ENCODE measurements around the gene DMBT1.

The DMBT1 gene

DNA sequence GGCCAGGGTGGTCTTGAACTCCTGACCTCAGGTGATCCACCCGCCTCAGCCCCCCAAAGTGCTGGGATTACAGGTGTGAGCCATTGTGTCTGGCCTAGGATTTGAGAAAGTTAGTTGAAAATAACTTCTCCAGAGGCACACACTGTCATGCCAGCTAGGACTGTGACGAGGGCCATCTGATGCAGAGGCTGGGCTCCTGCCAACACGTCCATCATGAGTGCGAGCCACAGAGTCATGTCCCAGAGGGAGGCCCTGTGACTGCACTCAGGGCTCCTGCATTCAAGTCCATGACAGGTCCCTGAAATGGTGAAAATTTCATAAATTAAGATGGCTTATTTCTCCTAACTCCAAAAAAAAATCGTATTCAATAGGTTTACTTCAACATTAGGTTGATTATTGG lies 122.0 kb downstream of the DMBT1 start:
- no peaks in the 10 kb centered on the region for H3K4me1 Mint-ChIP-seq (ENCODE audit: low read depth in 2 of 2)
- peaks cover 39 to 70% of the 10 kb centered on the region in 2 donors for H3K27me3 Mint-ChIP-seq
- H3K4me3 Mint-ChIP-seq = no peak overlapping the region
- no peaks in the 10 kb centered on the region for H3K36me3 Mint-ChIP-seq (ENCODE audit: insufficient read depth)
- H3K27ac Mint-ChIP-seq = no peak overlapping the region
- H3K9me3 Mint-ChIP-seq = peaks cover 0 to 2% of the 10 kb centered on the region in 2 donors
- DNase-seq (no peak), ATAC-seq (replicated peaks) (no peak)

DNA sequence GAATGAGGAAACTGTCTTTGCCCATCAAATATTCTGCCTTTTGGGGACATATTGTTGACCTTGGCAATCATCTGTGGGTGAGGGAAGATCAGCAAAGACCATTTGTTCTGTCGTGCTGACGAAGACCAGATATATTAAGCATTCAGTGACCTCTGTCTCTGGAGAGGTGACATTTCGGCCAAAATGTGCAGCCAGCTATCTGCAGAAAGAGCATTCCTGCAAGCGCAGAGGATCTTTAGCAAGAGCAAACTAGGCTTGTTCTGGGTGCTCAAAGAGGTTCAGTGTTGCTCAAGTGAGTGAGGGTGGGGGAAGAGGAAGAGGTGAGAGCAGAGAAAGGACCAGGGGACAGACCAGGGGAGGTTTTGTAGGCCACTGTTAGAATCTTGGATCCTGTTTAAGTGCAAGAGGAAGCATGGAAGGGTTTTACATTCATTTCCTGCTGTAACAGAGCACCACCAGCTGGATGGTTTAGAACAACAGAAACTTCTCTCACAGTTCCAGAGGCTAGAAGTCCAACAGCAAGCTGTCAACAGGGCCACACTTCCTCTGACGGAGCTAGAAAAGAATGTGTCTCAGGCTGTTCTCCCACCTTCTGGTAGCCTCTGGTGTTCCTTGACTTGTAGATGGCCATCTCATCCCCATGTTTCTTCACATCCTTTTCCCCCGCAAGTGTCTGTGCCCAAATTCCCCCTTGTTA lies 127.9 kb downstream of the DMBT1 start:
- ATAC-seq (replicated peaks) = no peak
- peaks cover 69 to 79% of the 10 kb centered on the region in 2 donors for H3K27me3 Mint-ChIP-seq

DNA sequence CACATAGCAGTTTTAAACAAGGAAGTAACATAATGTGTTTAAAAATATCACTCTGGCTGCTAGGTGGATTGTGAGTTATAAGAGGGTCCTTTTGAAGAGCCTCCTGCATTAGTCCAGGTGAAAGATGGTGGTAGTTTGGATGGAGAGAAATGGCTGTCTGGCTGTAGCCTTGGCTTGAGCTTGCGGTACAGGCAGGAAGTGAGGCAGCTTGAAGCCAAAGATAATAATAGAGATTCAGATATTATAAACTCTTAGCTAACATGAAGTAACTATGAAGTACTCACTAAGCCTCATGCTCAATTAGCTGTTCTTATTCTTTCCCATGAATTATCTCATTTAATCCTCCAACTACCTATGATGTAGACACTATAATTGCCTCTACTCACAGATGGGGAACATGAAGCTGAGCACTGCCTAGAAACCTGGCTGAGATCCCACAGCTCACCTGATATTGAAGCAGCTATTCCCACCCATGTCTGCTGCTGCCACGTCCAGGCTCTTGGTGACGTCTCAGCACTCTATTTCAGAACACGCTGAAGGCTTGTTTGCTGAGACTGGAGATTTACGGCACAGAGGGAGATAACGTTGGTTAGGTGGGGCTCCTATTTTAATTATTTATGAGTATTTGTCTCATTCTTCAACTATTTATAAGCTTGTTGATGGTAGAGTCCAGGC lies 128.7 kb downstream of the DMBT1 start:
- no peak for ATAC-seq (replicated peaks)
- H3K27ac Mint-ChIP-seq = no peak overlapping the region
- no peak overlapping the region for H3K4me3 Mint-ChIP-seq
- H3K9me3 Mint-ChIP-seq = peaks cover 0 to 2% of the 10 kb centered on the region in 2 donors
- H3K4me1 Mint-ChIP-seq (ENCODE audit: low read depth in 2 of 2) = no peaks in the 10 kb centered on the region
- peaks cover 69 to 72% of the 10 kb centered on the region in 2 donors for H3K27me3 Mint-ChIP-seq
- DNase-seq = no peak
- H3K36me3 Mint-ChIP-seq (ENCODE audit: insufficient read depth) = no peaks in the 10 kb centered on the region

More for the DNA sequence above, 127.9 kb downstream of the DMBT1 start:
- Mint-ChIP-seq H3K4me3 (no peak overlapping the region), H3K4me1 (ENCODE audit: low read depth in 2 of 2) (no peaks in the 10 kb centered on the region), H3K36me3 (ENCODE audit: insufficient read depth) (no peaks in the 10 kb centered on the region), H3K9me3 (peaks cover 0 to 2% of the 10 kb centered on the region in 2 donors), H3K27ac (no peak overlapping the region)
- no peak for DNase-seq

DNA sequence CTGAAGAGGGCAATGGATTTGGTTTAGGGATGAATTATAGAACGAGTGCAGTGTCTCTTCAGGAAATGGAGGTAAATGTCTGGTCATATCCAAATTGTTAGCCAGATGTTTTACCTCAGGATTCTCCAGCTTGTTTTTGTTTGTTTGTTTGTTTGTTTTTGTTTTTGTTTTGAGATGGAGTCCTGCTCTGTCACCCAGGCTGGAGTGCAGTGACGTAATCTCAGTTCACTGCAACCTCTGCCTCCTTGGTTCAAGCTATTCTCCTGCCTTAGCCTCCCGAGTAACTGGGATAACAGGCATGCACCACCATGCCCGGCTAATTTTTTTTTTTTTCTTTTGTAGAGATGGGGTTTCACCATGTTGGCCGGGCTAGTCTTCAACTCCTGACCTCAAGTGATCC lies 132.2 kb downstream of the DMBT1 start:
- no peak overlapping the region for H3K4me3 Mint-ChIP-seq
- no peaks in the 10 kb centered on the region for H3K36me3 Mint-ChIP-seq (ENCODE audit: insufficient read depth)
- peaks cover 52 to 63% of the 10 kb centered on the region in 2 donors for H3K27me3 Mint-ChIP-seq
- no peak for DNase-seq
- no peaks in the 10 kb centered on the region for H3K4me1 Mint-ChIP-seq (ENCODE audit: low read depth in 2 of 2)
- ATAC-seq (replicated peaks) = no peak
- H3K27ac Mint-ChIP-seq = no peak overlapping the region
- no peaks in the 10 kb centered on the region for H3K9me3 Mint-ChIP-seq
